Tibial nerve (tissue), 4 donors: ENCODE measurements around the gene LAMC2.

Source experiments
- CTCF ChIP-seq, 5 experiments: fragments of 200-600 bp in 3 of 5; fragments of 450-650 bp in 2 of 5; sonication (generic) in 3 of 5; IDR thresholded peaks; one replicate each; pipeline ENCODE4 v1.5.1; 2016 to 2019; ENCODE audit warnings: antibody characterized with exemption in 5 of 5, mild to moderate bottlenecking in 3 of 5, moderate library complexity in 2 of 5
- EP300 ChIP-seq, 2 donors: sonication (generic); formaldehyde crosslinking; IDR thresholded peaks; one replicate each; pipeline ENCODE4 v1.6.1; 2017; ENCODE audit warnings: antibody characterized with exemption in 2 of 2, mild to moderate bottlenecking in 1 of 2
- POLR2A ChIP-seq, 2 donors: fragments of 450-650 bp; IDR thresholded peaks; one replicate each; pipeline ENCODE4 v1.6.1; 2017; ENCODE audit warnings: antibody characterized with exemption in 2 of 2, mild to moderate bottlenecking in 2 of 2, moderate library complexity in 2 of 2

GRCh38 chr1:183272390-183272848 is 86.4 kb downstream of the LAMC2 start:
- TF ChIP-seq CTCF (IDR thresholded peaks at IDR 0.05) (no peak), EP300 (IDR thresholded peaks at IDR 0.05) (no peak), POLR2A (IDR thresholded peaks at IDR 0.05) (no peak)
